HG03095 (cell line): ENCODE measurements around the gene PICK1.
"Not testable (repeated sequence)": the region's sequence is repeated elsewhere in the genome, so short reads cannot be mapped to it uniquely, and the experiment has no call there.

ENCODE experiments used
- ATAC-seq: cut with Tn5 transposase; IDR thresholded peaks from one replicate; pipeline ENCODE4 v1.9.1; 2021; ENCODE audit warnings: moderate library complexity; ENCODE audit not compliant: unreplicated experiment

The PICK1 gene

DNA sequence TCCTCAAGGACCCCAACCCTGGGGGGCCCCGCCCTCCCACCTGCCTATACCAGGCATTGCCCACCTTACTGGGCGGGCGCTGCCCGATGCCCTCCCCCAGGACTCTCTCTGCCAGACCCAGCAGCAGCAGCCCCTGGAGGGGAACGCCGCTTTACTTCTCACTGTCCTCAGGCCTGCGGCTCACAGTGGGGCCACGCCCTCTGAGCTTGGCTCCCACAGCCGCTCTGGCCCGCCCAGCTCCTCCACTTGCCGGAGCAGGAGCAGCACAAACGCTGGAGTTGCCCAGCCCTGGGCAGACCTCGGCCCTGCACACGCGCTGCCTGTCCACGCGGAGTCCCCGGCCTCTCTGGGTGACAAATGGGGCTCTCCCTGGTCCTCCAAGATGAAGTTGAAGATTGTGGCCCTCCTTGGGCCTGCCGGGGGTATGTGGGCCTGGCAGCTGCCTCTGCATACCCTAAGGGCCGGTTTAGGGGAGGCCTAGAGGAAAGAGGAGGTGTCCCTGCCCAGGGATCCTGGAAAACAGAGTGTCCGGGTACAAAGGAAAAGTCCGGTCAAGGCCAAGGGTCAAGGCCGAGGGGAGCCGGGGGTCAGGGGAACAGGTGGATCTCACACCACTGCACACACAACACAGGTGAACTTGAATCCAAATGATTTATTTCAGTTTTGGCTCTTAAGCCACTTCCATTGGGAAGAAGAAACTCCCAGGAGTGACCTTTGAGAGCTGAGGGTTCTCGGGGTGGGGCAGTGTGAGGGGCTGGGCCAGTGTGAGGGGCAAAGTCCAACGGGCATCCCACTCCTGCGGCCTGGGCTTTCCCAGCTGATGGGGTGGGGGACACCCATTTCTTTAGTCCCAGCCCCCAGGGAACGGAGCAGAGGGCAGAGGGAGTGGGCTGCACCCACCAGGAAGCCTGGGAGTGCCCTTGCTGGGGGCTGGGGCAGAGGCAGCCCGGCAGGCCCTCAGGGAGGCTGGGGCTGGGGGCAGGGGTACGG is 54.0 kb downstream of the PICK1 start:
- no peak for ATAC-seq

GRCh38 chr22:38111925-38112355 is 54.7 kb downstream of the PICK1 start:
- ATAC-seq: no peak

GRCh38 chr22:38112381-38112780 is 55.2 kb downstream of the PICK1 start:
- no peak for ATAC-seq

DNA sequence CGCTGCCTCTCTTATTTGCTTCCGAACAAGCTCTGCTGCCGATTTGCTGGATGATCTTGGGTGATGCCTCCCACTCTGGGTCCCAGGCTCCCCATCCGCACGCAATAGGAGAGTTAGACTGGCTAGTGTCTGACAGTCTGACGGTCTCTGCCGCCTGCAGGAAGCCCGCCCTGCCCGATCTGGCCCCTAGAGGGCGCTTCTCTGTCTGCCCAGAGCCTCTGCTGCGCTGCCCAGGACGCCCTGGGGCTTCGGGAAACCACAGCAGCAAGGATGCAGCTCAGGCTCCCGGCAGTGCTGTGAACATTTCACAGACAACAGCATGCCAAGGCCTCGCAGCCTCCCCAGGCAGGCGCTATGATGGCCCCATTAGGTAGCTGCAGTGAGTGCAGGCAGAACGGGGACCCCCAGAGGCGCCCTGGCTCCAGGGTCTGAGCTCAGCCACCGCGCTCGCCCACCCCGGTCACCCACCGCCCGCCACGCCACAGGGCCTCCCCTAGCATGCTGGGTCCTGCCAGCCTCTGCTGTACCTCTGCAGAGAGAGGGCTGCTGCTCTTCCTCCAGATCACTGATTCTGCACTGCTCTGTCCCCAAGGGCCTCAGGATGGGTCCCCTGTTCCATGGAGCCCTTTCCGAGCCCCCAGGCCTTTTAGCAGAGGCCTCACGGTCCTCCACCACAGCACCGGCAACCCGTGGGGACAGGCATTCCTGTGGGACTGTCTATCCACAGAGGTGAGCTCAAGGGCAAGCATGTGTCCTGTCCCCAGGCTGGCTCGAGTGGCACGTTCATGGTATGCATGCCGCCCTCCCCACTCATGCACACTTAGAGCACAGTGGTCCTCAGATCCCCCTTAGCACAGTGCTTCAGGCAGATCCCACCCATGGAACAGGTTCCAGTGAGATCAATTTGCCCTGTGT is 57.5 kb downstream of the PICK1 start:
- ATAC-seq: no peak

DNA sequence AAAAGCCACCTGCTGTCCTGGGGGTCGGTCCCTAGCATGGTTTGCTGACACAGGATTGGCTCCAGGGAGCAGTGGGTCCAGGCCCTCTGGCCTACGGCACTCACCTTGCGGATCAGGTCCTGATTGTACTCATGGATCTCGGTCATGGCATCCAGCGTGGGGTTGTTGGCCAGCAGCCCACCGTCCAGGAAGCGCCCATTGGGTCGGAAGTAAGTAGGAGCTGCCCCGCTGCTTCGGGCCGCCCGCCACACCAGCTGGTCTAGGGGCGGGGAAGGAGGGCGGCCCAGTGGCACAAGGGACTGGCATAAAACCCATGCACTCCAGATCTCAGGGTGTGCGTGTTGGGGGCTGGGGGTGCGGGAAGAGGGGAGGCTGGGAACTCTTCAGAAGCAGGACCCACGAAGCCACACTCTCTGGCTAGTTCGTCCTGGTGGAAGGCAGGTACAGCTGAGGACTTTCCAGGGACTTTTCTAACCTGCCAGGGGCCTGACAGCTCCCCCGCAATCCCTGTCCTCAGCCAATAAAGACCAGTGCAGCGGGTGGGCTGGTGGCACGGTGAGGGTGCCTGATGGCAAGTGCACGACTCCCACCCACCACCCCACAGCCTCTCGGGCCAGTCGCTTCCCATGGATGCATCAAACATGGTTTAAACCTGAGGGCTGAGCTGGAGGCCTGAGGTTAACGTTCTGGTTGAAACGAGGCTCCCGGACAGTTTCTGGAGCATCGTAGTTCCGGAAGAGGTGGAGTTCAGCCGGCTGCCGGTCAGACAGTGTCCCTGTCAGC is 58.4 kb downstream of the PICK1 start:
- no peak for ATAC-seq

GRCh38 chr22:38117556-38117955 is 60.4 kb downstream of the PICK1 start:
- not testable (repeated sequence) for ATAC-seq

- ATAC-seq: no peak
Observed at GRCh38 chr22:38118182-38118581, 61.0 kb downstream of the PICK1 start.

- not testable (repeated sequence) for ATAC-seq
Observed at GRCh38 chr22:38118747-38119146, 61.5 kb downstream of the PICK1 start.

GRCh38 chr22:38120359-38121110 is 63.3 kb downstream of the PICK1 start:
- no peak for ATAC-seq

GRCh38 chr22:38122616-38123015 is 65.4 kb downstream of the PICK1 start:
- ATAC-seq: no peak

- ATAC-seq: no peak
Observed at GRCh38 chr22:38124236-38124974, 67.2 kb downstream of the PICK1 start.

- ATAC-seq: no peak
Observed at GRCh38 chr22:38125038-38125610, 67.9 kb downstream of the PICK1 start.
